ENCODE measurements around the gene RMND1. TPM values are rescaled to one million over a fixed set of nuclear protein-coding genes. Genes with fewer than 3 reads are reported as not detected.

RMND1 gene
- polyA plus RNA-seq, 2 of the 4 experiments (the other 2 are of a cell fraction): 11.7 to 13.1 TPM

GRCh38 chr6:151422981-151423380 is 28.9 kb downstream of the RMND1 start:
- no peak overlapping the region for H3K4me2 ChIP-seq
- no peaks in the 10 kb centered on the region for H3K4me1 ChIP-seq
- WGBS (ENCODE audit: missing lambda C conversion rate): 91% methylated on average over 4 of the region's 4 CpGs
- FAIRE-seq (no peak), ATAC-seq (no peak), DNase-seq (ENCODE audit: low read depth in 1 of 2, low spot score in 1 of 2) (no peak)
- H3K27ac ChIP-seq: no peak overlapping the region
- no peak for TF ChIP-seq RFX5 (IDR thresholded peaks at IDR 0.05)
- TF ChIP-seq GATA3 (IDR thresholded peaks at IDR 0.05; ENCODE audit: borderline replicate concordance): no peak
- TF ChIP-seq HMGXB4 (CRISPR knock-in tag; IDR thresholded peaks at IDR 0.05; ENCODE audit: borderline replicate concordance): no peak
- TF ChIP-seq MAX (IDR thresholded peaks at IDR 0.05): no peak
- no peak for TF ChIP-seq ZC3H11A (IDR thresholded peaks at IDR 0.05)
- TF ChIP-seq, protein P1, sequence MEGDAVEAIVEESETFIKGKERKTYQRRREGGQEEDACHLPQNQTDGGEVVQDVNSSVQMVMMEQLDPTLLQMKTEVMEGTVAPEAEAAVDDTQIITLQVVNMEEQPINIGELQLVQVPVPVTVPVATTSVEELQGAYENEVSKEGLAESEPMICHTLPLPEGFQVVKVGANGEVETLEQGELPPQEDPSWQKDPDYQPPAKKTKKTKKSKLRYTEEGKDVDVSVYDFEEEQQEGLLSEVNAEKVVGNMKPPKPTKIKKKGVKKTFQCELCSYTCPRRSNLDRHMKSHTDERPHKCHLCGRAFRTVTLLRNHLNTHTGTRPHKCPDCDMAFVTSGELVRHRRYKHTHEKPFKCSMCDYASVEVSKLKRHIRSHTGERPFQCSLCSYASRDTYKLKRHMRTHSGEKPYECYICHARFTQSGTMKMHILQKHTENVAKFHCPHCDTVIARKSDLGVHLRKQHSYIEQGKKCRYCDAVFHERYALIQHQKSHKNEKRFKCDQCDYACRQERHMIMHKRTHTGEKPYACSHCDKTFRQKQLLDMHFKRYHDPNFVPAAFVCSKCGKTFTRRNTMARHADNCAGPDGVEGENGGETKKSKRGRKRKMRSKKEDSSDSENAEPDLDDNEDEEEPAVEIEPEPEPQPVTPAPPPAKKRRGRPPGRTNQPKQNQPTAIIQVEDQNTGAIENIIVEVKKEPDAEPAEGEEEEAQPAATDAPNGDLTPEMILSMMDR (IDR thresholded peaks at IDR 0.05): no peak
- no peak for TF ChIP-seq NR3C1 (IDR thresholded peaks at IDR 0.05)
- TF ChIP-seq EHMT2 (IDR thresholded peaks at IDR 0.05; ENCODE audit: low read depth): no peak
- TF ChIP-seq USF2 (IDR thresholded peaks at IDR 0.05): no peak
- TF ChIP-seq RCOR1 (IDR thresholded peaks at IDR 0.05; ENCODE audit: low read depth, low read length): no peak
- TF ChIP-seq HEYL (CRISPR knock-in tag; IDR thresholded peaks at IDR 0.05): no peak
- no peak for TF ChIP-seq HES2 (IDR thresholded peaks at IDR 0.05)
- TF ChIP-seq, protein P2, sequence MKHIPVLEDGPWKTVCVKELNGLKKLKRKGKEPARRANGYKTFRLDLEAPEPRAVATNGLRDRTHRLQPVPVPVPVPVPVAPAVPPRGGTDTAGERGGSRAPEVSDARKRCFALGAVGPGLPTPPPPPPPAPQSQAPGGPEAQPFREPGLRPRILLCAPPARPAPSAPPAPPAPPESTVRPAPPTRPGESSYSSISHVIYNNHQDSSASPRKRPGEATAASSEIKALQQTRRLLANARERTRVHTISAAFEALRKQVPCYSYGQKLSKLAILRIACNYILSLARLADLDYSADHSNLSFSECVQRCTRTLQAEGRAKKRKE (CRISPR knock-in tag; IDR thresholded peaks at IDR 0.05; ENCODE audit: low read depth): no peak
- no peak for TF ChIP-seq FOSB (CRISPR knock-in tag; IDR thresholded peaks at IDR 0.05)
- no peak for TF ChIP-seq POLR2A (IDR thresholded peaks at IDR 0.05; ENCODE audit: low read length)
- TF ChIP-seq CBX8 (IDR thresholded peaks at IDR 0.05): no peak
- POLR2A ChIA-PET: no interaction called here
- CTCF ChIA-PET: interaction anchor here (0.5 to 1.5 kb wide), 2 partner anchors 10 to 17 kb away, joined by 3 to 6 read pairs; no protein-coding TSS in a partner anchor
- H3K4me3 ChIP-seq: no peak overlapping the region
- no peaks in the 10 kb centered on the region for H3K9me3 ChIP-seq

GRCh38 chr6:151417477-151417876 is 34.4 kb downstream of the RMND1 start:
- no peaks in the 10 kb centered on the region for H3K4me1 ChIP-seq
- DNase-seq (ENCODE audit: low read depth in 1 of 2, low spot score in 1 of 2) (no peak), FAIRE-seq (no peak), ATAC-seq (no peak)
- H3K27ac ChIP-seq: no peak overlapping the region
- no peak for TF ChIP-seq GATA3 (IDR thresholded peaks at IDR 0.05; ENCODE audit: borderline replicate concordance)
- TF ChIP-seq HOXA7 (CRISPR knock-in tag; IDR thresholded peaks at IDR 0.05): no peak
- no peak for TF ChIP-seq HEYL (CRISPR knock-in tag; IDR thresholded peaks at IDR 0.05)
- TF ChIP-seq, protein P3, sequence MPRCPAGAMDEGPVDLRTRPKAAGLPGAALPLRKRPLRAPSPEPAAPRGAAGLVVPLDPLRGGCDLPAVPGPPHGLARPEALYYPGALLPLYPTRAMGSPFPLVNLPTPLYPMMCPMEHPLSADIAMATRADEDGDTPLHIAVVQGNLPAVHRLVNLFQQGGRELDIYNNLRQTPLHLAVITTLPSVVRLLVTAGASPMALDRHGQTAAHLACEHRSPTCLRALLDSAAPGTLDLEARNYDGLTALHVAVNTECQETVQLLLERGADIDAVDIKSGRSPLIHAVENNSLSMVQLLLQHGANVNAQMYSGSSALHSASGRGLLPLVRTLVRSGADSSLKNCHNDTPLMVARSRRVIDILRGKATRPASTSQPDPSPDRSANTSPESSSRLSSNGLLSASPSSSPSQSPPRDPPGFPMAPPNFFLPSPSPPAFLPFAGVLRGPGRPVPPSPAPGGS (IDR thresholded peaks at IDR 0.05): no peak
- TF ChIP-seq MAFK (IDR thresholded peaks at IDR 0.05; ENCODE audit: partially characterized antibody): peak; percentile 76
- no peak for TF ChIP-seq CEBPB (IDR thresholded peaks at IDR 0.05)
- no peak overlapping the region for H3K4me2 ChIP-seq
- WGBS (ENCODE audit: missing lambda C conversion rate): 50% methylated on average over 1 of the region's 1 CpG
- H3K9me3 ChIP-seq: no peaks in the 10 kb centered on the region
- H3K4me3 ChIP-seq: no peak overlapping the region
- ChIA-PET POLR2A (no interaction called here), CTCF (no interaction called here)
